ENCODE data around the gene ZNF580.
A peak's percentile ranks its signal among the peaks of the same experiment; 100 is the strongest.

ZNF580 gene

DNA sequence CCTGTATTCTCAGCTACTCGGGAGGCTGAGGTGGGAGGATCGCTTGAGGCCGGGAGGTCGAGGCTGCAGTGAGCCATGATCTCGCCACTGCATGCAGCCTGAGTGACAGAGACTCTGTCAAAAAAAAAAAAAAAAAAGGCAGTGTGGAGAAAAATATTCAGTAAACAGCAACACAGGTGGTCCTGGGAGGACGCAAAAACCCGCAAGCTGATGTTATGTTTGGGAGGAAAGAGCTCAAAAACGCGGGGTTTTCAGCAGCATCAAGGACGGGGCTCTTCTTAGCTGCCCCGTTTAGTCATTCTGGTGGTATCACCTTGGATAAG, 15.8 kb upstream of the ZNF580 start:
- DNase-seq, result no peak

DNA sequence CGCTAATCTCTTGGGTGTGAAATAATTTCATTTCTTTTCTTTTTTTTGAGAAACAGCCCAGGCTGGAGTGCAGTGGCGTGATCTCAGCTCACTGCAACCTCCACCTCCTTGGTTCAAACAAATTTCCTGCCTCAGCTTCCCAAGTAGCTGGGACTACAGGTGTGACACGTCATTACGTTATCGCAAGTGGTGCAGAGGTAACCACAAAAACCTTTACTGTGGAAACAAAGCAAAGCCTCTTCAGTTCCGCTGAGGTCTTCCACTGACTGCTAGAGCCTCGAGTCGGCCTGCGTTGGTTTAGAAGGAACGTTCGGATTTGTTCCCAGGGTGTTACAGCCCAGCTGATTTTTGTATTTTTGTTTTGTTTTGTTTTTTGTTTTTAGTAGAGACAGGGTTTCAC, 14.5 kb upstream of the ZNF580 start:
- DNase-seq, result peak; percentile 65

DNA sequence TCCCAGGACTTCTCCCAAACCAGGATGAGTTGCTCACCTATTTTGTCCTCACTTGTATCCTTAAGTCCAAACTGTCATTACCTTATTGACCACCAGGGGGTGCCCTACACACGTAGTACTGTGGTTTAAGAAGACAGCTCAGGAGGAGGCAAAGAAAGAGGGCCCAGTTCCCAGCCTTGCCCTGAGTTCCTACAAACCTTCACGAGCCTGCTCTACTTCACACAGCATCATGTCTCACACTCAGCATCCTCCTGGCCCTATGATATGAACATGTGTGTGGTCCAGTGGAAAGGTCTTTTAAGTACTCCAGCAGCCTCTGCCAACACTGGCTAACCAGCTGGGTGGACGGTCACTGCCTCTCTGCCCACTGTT, 8.4 kb upstream of the ZNF580 start:
- peak; percentile 95 for DNase-seq

DNA sequence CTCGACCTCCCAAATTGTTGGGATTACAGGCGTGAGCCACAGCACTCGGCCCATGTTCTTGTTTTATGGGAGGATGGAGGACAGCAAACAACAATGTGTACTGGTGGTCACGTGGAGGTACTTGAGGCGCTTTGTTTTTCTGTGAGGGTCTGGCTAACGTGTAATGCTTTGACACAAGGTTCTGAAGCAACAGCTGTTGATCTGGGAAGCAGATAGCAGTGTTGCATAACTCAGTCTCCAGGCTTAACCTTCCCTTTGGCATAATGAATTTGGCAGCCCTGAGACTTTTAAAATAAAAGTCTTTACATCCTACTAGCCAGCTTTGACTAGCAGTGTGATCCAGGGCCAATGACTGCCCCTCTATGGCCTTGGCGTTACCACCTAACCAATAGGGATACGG, 6.9 kb upstream of the ZNF580 start:
- no peak for DNase-seq

DNA sequence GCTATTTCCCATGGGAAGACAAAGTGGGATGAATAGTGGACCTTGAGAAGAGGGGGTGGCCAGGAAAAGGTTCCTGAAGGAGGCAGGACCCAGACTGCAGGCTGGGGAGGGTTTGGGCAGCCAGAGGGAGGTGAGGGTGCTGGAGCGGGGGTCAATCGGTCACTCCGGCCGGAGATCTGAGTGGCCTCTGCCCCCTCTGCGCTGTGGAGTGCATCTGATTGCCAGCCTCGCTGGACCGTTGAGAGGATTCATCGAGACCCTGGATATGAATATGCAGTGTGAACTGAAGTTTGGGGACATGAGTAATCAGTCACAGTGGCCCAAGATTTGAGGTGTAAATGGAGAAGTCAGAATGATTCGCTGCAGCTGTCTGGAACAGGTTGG, 5.5 kb upstream of the ZNF580 start:
- DNase-seq, result no peak

DNA sequence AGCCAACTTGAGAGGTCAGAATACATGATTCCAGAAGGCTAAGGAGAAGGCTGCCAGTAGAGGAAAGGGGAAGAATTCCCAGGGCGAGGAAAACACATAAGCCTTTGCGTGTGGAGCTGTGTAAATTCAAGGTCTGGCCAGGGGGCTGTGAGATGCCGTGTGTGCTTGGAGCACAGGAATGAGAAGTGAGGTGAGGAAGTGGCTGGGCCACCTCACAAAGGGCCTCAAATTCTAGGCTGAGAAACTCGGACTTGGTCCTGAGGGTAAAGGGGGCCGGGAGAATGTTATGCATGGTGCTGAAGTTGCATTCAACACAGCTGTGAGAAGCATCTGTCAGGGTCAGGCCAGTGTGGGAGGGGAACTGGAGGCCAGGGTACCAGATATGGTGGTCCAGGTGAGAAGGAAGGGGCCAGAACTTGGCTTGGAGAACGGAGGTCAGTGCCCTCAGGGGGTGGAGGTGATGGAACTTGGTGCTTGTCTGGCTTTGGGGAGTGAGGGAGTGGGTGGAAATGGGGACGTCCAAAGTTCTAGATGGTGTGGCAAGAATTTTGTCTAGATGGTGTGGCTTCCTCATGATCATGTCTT, 4.9 kb upstream of the ZNF580 start:
- no peak for DNase-seq

DNA sequence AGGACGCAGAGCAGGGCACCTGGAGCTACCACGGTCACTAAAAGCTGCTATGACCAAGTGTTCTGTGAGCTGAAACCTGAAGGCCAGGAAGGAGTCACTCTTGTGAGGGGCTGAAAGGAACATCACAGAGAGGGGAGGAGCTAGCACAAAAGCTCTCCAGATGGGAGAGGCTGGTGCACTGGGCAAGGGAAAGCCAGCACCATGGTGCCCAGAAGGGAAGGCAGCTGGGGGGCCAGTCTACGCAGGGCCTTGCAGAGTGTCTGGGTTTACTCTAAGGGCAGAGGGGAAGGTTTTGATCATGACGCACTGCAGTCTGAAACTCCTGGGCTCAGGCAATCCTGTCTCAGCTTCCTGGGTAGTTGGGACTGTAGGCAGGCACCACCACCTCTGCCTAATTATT, 4.1 kb upstream of the ZNF580 start:
- DNase-seq, result no peak

DNA sequence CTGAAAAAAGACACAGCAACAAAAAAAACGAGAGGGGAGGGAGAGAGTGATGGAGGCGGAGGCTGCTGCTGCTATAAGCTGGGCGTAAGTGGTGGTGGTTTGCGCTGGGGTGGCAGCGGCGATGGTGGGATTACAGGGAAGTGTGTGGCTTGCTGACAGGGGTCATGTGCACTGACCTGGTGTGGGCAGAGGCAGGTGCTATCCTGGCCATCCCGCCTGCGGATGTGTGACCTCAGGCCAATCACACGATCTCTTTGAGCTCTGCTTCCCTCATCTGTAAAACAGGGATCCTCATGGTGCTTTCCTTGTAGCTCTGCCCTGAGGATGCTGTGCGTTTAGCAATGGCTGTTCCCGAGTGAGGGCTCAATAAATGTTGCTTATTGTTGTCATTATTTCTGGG, 3.3 kb upstream of the ZNF580 start:
- no peak for DNase-seq

DNA sequence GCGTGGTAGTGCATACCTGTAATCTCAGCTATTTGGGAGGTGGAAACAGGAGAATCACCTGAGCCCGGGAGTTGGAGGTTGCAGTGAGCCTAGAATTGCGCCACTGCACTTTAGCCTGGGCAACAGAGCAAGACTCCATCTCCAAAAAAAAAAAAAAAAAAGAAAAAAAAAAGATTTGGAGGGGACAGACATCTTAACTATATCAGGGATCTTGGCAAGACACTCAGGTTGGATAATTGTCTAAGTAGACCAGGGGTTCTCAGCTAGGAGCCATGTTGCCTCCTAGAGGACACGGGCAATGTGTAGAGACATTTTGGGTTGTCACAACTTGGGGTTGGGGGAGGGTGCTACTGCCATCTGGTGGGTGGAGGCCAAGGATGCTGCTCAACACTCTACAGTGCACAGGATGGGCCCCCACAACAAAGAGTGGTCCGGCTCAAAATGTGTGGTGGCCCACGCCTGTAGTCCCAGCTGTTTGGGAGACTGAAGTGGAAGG, 1.9 kb upstream of the ZNF580 start:
- peak; percentile 67 for DNase-seq

DNA sequence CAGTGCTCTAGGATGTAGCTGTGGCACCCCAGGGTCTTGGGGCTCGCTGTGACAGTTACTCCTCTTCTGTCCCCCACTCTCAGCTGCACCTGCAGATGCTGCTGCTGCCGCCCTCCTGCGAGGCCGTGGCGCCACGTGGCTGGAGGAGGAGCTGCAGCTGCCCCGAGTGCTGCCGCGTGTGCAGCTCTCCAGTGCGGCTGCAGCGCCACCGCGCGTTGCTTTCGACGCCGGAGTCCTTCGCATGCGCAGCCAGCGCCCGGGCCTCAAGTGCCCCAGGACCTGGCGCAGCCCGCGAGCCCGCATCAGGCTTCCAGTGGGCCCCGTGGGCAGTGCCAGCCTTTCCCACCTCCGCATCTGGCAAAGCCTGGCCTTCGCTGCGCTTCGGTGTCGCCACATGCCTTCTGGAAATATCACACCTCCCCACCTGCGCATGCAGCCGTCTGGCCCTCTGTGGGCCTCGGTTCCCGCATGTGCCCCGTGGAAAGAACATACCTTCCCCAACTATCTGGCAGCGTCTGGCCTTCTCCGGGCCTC, 692 bp upstream of the ZNF580 start:
- DNase-seq, result peak; percentile 73

DNA sequence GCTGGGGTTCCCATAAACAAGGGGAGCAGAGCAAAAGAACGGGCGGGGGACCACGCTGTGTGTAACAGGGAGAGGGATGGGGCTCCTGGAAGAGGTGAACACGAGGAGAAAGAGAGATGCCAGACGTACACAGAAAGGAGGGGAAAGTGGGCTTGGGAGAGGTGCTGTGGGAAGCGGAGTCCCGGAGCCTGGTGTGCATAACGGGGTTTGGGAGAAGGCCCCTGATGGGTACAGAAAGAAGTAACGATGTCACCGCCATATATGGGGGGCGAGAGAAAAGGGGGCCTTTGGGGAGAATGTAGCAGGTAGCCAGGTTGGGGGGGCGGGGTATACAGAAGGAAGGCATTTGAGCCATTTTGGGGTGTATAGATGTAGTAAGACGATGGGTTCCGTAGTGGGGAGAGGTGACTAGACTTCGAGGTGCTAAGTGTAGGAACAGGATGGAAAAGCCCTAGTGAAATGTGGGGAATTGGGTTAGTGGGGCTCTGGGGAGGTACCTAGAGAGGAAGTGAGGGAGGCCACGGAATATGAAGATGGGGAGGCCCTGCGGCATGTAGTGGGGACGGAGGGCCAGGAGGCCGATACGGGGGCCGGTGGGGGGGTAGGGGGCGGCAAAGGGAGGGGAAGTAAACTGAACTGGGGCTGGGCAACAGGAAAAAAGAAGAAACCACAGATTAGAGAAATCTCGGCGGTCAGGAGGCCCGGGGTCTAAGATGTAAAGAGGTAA, 787 bp downstream of the ZNF580 start:
- DNase-seq, result peak; percentile 30

DNA sequence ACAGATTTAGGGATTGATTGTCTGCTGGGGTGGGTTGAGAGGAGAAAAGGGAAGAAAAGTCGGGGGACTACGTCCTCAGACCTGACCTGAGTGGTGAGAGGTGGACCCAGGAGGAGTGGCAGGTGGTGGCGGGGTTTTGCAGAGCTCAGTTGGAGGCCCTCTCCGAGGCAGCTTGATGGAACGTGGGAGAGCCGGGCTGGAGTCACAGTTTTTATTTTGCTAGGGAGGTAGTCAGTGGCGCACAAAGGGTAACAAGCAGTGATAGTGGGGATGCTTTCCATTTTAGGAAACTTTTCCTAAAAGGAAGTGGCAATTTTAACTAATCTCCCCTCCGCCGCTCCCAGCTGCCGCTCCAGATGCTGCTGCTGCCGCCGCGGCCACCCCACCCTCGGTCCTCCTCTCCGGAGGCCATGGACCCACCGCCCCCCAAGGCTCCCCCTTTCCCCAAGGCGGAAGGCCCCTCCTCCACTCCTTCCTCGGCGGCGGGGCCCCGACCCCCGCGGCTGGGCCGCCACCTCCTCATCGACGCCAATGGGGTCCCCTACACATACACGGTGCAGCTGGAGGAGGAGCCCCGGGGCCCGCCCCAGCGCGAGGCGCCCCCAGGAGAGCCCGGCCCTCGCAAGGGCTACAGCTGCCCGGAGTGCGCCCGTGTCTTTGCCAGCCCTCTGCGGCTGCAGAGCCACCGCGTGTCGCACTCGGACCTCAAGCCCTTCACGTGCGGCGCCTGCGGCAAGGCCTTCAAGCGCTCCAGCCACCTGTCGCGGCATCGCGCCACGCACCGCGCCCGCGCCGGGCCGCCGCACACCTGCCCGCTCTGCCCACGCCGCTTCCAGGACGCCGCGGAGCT, 1.6 kb downstream of the ZNF580 start:
- DNase-seq, result peak; percentile 43

DNA sequence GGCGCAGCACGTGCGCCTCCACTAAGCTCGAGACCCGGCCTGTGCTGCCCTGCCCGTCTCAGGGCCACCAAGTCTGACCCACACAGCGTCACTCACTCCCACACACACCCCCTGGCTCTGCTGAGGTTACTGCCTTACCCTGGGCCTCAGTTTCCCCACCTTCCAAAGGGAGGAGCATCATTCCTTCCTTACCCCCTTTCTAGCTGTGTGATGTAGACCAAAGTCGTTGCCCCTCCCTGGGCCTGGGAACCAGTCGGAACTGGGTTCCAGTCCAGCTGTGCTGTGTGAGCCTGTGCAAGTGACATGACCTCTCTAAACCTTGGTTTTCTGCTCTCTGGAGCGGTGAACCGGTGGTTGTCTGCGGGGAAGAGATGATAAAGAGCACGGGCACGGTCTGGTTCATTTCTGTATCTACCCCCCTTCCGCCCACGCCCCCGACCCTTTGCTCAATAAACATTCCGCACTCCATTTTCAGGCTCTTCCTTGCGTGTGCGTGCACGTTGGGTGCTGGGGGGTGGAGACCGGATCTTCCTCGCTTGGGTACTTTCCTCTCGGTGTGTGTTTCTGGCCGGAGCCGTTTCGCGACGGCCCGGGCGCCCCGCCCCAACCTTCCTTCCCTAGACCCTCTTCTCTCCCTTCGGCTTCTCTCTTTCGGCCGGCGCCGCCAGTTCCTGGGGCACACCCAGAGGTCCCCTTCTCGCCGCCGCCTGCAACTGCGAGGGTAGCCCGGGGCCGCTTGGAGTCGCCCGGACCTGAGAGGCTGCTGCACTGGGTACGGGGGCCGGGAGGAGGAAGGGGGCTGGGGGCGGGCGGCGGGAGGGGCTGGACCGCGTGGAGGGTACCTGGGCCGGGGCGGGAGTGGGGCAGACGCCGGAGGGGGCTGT, 2.4 kb downstream of the ZNF580 start, which contains the start of gene ZNF581:
ZNF581 (plus strand) TSS at position 647 of the 884 bp plus-strand sequence. CDS start 923 bp downstream, outside the sequence.
- peak; percentile 85 for DNase-seq

DNA sequence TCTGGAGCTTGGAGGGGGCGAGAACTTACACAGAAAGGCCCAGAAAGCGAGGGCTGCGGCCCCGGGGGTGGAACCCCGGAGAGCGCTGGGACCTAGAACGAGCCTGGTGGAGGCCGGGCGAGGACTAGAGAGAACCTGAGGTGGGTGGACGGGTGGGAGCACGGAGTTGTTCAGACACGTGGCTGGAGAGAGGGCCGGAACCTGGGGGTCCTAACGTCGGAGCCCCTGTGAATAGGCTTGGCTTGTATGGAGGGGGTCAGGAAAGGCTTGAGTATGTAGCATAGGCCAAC, 3.0 kb downstream of the ZNF580 start:
- no peak for DNase-seq

DNA sequence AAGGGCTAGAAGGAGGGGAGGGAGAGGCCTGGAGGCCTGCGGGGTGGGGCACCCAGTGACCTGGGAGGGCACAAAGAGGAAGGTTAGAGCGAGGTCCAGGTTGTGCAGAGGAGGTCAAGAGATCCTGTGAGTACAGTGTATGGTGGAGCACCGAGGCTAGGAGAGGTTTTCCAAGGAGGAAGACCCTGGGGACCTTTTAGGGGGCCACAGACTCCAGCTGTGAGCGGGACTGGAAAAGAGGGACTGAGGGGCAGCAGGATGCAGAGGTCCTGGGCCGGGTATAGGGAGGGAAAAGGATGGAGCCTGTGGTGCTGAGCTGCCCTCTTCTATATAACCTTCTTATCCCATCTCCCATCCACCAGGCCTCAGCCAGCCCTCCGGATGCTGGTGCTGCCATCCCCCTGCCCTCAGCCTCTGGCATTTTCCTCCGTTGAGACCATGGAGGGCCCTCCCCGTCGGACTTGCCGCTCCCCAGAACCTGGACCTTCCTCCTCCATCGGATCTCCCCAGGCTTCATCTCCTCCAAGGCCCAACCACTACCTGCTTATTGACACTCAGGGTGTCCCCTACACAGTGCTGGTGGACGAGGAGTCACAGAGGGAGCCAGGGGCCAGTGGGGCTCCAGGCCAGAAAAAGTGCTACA, 3.5 kb downstream of the ZNF580 start:
- DNase-seq, result no peak

DNA sequence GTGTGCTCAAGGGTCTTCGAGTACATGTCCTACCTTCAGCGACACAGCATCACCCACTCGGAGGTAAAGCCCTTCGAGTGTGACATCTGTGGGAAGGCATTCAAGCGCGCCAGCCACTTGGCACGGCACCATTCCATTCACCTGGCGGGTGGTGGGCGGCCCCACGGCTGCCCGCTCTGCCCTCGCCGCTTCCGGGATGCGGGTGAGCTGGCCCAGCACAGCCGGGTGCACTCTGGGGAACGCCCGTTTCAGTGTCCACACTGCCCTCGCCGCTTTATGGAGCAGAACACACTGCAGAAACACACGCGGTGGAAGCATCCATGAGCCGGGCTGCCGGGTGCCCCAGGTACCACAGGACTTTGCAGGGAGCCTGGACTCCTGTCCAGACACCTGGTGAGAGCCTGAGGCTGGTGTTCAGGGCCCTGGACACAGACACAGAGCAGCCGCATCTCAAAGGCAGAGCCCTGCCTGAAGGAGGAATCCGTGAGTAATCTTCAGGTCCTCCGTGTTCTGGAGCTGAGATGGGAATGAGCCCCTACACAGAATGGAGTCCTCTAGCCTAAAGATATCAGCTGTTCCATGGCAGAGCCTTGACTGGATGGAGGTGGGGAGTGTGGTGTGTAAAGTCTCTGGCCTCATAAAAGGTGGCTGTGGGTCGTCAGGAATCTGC, 4.2 kb downstream of the ZNF580 start:
- no peak for DNase-seq

DNA sequence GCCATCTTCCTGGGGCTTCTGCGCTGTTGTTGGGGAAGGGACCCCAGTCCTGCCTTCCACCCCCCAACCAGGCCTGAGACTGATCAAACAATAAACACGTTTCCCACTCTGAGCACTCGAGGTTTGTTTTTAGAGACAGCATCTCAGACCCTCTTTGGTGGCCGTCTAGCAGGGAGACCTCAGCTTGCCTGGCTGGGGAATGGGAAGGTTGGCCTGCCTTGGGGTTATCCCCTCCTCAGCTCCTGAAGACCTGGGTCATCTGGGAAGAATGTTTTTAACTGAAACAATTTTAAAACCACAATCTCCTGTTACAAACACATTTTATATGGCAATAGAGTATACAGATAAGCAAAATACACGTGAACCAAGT, 4.7 kb downstream of the ZNF580 start:
- DNase-seq, result no peak

DNA sequence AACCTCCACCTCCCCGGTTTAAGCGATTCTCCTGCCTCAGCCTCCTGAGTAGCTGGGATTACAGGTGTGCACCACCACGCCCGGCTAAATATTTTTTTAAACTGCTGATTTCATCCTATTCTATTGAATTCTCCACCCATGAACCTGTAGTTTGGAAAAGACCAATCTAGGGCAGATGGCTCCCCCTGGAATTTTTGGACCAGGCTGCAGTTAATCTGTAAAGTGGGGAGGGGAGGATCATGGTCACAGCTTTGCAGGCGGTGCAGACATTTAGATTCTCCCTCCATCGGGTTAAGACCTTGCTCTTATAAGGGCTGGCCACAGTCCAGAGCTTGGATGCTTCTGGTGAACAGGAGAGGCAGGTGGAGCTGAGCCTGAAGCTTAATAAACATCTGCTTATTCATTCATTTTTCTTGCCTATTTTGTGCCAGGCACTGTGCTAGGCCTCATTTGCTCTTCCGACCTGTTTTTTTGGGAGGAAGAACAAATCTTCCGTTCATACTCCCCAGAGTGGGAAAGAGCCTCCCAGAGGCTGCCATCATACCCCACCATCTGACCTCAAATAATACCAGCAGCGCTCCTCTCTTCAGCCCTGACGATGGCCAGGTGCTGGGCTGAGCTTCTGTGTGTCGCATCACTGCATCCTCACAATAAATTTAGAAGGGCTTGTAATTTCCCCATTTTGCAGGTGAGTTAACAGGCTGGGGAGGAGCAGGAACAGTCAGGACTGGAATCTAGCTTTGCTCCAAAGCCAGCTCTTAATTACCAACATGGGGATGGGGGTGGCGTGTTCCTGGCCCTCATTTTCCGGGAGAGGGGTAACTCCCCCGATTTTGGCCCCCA, 6.3 kb downstream of the ZNF580 start:
- DNase-seq, result no peak

DNA sequence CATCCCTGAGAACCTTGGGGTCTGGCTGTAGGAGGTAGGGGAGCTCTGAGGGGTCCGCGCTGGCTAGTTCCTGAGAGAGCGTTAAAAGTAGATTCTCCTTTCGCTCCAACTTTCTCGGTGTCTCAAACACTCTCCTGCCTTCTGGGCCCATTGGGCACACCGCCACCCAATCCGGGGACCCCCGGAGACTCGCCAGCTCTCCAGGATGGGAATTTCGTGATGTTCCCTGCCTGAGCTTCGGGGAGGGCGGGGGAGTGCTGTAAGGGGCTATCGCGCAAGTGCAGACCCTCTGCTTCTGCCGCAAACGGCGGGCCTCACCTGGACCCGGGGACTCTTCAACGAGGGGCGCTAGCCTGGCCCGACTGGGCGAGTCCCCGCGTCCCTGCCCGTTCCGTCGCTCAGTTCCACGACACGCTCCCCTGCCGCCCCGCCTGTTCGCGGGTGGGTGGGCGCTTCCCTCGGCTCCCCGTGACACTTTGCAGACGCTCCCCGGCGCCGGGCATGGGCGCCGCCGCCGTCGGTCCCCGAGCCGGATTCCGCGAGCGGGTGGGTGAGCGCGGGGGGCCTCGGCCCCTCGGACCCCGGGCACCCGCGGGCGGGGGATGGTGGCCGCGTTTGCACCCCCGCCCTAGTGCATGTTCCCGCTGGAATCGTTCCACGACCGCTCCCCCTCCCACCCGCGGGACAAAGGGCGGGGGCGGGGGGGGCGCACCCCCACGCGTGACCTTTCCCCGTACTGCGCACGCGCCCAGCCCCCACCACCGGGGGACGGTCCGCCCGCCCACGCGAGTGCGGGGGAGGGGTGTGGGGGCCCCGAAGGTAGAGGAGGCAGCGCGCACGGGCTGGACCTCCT, 7.2 kb downstream of the ZNF580 start, which contains the start of gene CCDC106:
CCDC106 (plus strand) TSS at position 481 of the 853 bp plus-strand sequence. CDS start 835 bp downstream, outside the sequence.
- DNase-seq, result peak; percentile 44
